Common myeloid progenitor, CD34-positive (primary cell): Measurements from ENCODE around the gene CACNA1G.

Experiments used
- CTCF ChIA-PET: fragments of 350-600 bp; sonication (Branson Sonifier 250); formaldehyde crosslinking; loops from one replicate; lab custom pipeline; 2021; ENCODE audit warnings: antibody characterized with exemption; lab: Charles Lee
- POLR2A ChIA-PET: fragments of 350-600 bp; sonication (Branson Sonifier 250); formaldehyde crosslinking; loops from one replicate; lab custom pipeline; 2021; ENCODE audit warnings: antibody characterized with exemption; lab: Charles Lee
- DNase-seq, 3 donors: peaks; one replicate each; pipeline versions ENCODE4 v3.0.0 to v3.0.0-alpha.2; 2013
- H3K27ac ChIP-seq, 2 experiments: 1 replicate in 1 of 2; 2 replicates in 1 of 2; pipeline ENCODE4 v1.7.0; 2013; ENCODE audit warnings: inconsistent platforms in 2 of 2, low read length in 2 of 2, mild to moderate bottlenecking in 2 of 2, low read depth in 1 of 2, moderate library complexity in 1 of 2; ENCODE audit not compliant: severe bottlenecking in 2 of 2, insufficient read depth in 1 of 2, poor library complexity in 1 of 2
- H3K27me3 ChIP-seq, 5 experiments: replicated peaks in 2 of 5; 1 replicate in 3 of 5; 2 replicates in 2 of 5; pipeline versions ENCODE4 v1.6.1 to v1.7.0; 2013; ENCODE audit warnings: low read length in 4 of 5, mild to moderate bottlenecking in 2 of 5, moderate library complexity in 2 of 5, inconsistent platforms in 1 of 5; ENCODE audit not compliant: insufficient read depth in 5 of 5, control insufficient read depth in 4 of 5
- H3K36me3 ChIP-seq, 4 experiments: 1 replicate in 2 of 4; 2 replicates in 2 of 4; pipeline versions ENCODE4 v1.6.1 to v1.7.0; 2013; ENCODE audit warnings: low read length in 3 of 4, control low read depth in 1 of 4, mild to moderate bottlenecking in 1 of 4; ENCODE audit not compliant: control insufficient read depth in 4 of 4, insufficient read depth in 4 of 4
- H3K4me1 ChIP-seq, 4 experiments: 1 replicate in 3 of 4; 2 replicates in 1 of 4; pipeline versions ENCODE4 v1.6.1 to v1.7.1; 2013; ENCODE audit warnings: low read length in 3 of 4, mild to moderate bottlenecking in 3 of 4, control low read depth in 1 of 4, inconsistent platforms in 1 of 4, moderate library complexity in 1 of 4; ENCODE audit not compliant: control insufficient read depth in 4 of 4, insufficient read depth in 4 of 4; ENCODE audit errors: control extremely low read depth in 1 of 4
- H3K4me3 ChIP-seq, 7 experiments: 1 replicate in 4 of 7; 2 replicates in 3 of 7; pipeline versions ENCODE4 v1.5.1 to v1.7.0; 2013; ENCODE audit warnings: mild to moderate bottlenecking in 7 of 7, low read length in 6 of 7, moderate library complexity in 6 of 7, inconsistent platforms in 2 of 7, low read depth in 2 of 7, control low read depth in 1 of 7; ENCODE audit not compliant: insufficient read depth in 4 of 7, control insufficient read depth in 1 of 7; ENCODE audit errors: extremely low read depth in 1 of 7
- H3K9me3 ChIP-seq, 5 experiments: 1 replicate in 4 of 5; 2 replicates in 1 of 5; pipeline versions ENCODE4 v1.6.1 to v1.7.1; 2013; ENCODE audit warnings: low read length in 4 of 5, mild to moderate bottlenecking in 2 of 5, inconsistent platforms in 1 of 5, low read depth in 1 of 5, moderate library complexity in 1 of 5; ENCODE audit not compliant: control insufficient read depth in 4 of 5, insufficient read depth in 2 of 5; ENCODE audit errors: control extremely low read depth in 1 of 5
- WGBS: methylation state at CpG from one replicate; pipeline ENCODE4 v1.1.5; 2013; ENCODE audit not compliant: insufficient coverage; 5-methylcytosine and 5-hydroxymethylcytosine counted together

CACNA1G gene

GRCh38 chr17:50619489-50619888 lies 59.0 kb downstream of the CACNA1G start:
- Histone ChIP-seq H3K4me3 (no peak overlapping the region), H3K27me3 (peaks cover 0 to 11% (median 0%) of the 10 kb centered on the region in 5 experiments), H3K36me3 (no peaks in the 10 kb centered on the region), H3K27ac (no peak overlapping the region), H3K4me1 (peaks cover 0 to 34% (median 7%) of the 10 kb centered on the region in 4 experiments), H3K9me3 (no peaks in the 10 kb centered on the region)
- ChIA-PET POLR2A (interaction anchor here (0.7 kb wide), 1 partner anchor 11 kb away, joined by 6 read pairs; no protein-coding TSS in a partner anchor), CTCF (interaction anchor here (0.5 to 20.1 kb wide), 6 partner anchors 9 to 70 kb away, joined by 3 to 325 read pairs (median 6); partner anchors contain the start of gene SPATA20)
- DNase-seq = no peak
- 98% methylated on average over 7 of the region's 7 CpGs for WGBS

GRCh38 chr17:50620237-50620636 lies 59.7 kb downstream of the CACNA1G start:
- Histone ChIP-seq H3K4me3 (no peak overlapping the region), H3K9me3 (no peaks in the 10 kb centered on the region), H3K4me1 (peaks cover 0 to 30% (median 7%) of the 10 kb centered on the region in 4 experiments), H3K36me3 (no peaks in the 10 kb centered on the region), H3K27me3 (peaks cover 0 to 11% (median 0%) of the 10 kb centered on the region in 5 experiments), H3K27ac (no peak overlapping the region)
- ChIA-PET CTCF (interaction anchor here (0.9 to 20.1 kb wide), 4 partner anchors 9 to 71 kb away, joined by 4 to 325 read pairs (median 6); partner anchors contain the start of gene SPATA20), POLR2A (no interaction called here)
- WGBS = 72% methylated on average over 5 of the region's 5 CpGs
- DNase-seq = no peak

- no peaks in the 10 kb centered on the region for H3K9me3 ChIP-seq
- H3K27ac ChIP-seq = no peak overlapping the region
- peak in 1 of 3 donors; percentile 33 for DNase-seq
- CTCF ChIA-PET = interaction anchor here (1.4 to 20.1 kb wide), 3 partner anchors 10 to 72 kb away, joined by 5 to 325 read pairs (median 6); partner anchors contain the start of gene SPATA20
- H3K4me1 ChIP-seq = peaks cover 0 to 30% (median 7%) of the 10 kb centered on the region in 4 experiments
- H3K36me3 ChIP-seq = no peaks in the 10 kb centered on the region
- H3K4me3 ChIP-seq = no peak overlapping the region
- H3K27me3 ChIP-seq = peaks cover 0 to 11% (median 0%) of the 10 kb centered on the region in 5 experiments
- 78% methylated on average over 14 of the region's 17 CpGs for WGBS
- POLR2A ChIA-PET = no interaction called here
These were observed 60.3 kb downstream of the CACNA1G start for GRCh38 chr17:50620858-50621257.

- peak in 1 of 3 donors; percentile 44 for DNase-seq
- H3K36me3 ChIP-seq = no peaks in the 10 kb centered on the region
- WGBS = 53% methylated on average over 16 of the region's 16 CpGs
- ChIA-PET POLR2A (no interaction called here), CTCF (interaction anchor here (20.1 kb wide), 1 partner anchor 73 kb away, joined by 325 read pairs; the partner anchor contains the start of gene SPATA20)
- no peak overlapping the region for H3K27ac ChIP-seq
- H3K4me1 ChIP-seq = peaks cover 0 to 30% (median 7%) of the 10 kb centered on the region in 4 experiments
- H3K27me3 ChIP-seq = peaks cover 0 to 11% (median 0%) of the 10 kb centered on the region in 5 experiments
- no peaks in the 10 kb centered on the region for H3K9me3 ChIP-seq
- no peak overlapping the region for H3K4me3 ChIP-seq
These were observed 61.1 kb downstream of the CACNA1G start for GRCh38 chr17:50621574-50622031.

GRCh38 chr17:50624321-50624934 lies 63.9 kb downstream of the CACNA1G start:
- Histone ChIP-seq H3K9me3 (no peaks in the 10 kb centered on the region), H3K4me1 (peaks cover 0 to 32% (median 12%) of the 10 kb centered on the region in 4 experiments), H3K36me3 (no peaks in the 10 kb centered on the region), H3K27ac (no peak overlapping the region), H3K27me3 (peaks cover 0 to 33% (median 10%) of the 10 kb centered on the region in 5 experiments), H3K4me3 (no peak overlapping the region)
- ChIA-PET CTCF (interaction anchor here (0.7 to 20.1 kb wide), 12 partner anchors 10 to 138 kb away, joined by 3 to 325 read pairs (median 9); partner anchors contain the start of genes CACNA1G and SPATA20), POLR2A (no interaction called here)
- DNase-seq = no peak
- WGBS = 97% methylated on average over 4 of the region's 7 CpGs

- Histone ChIP-seq H3K27ac (no peak overlapping the region), H3K9me3 (no peaks in the 10 kb centered on the region), H3K27me3 (peaks cover 0 to 33% (median 10%) of the 10 kb centered on the region in 5 experiments), H3K36me3 (no peaks in the 10 kb centered on the region), H3K4me1 (peaks cover 0 to 24% (median 12%) of the 10 kb centered on the region in 4 experiments), H3K4me3 (no peak overlapping the region)
- ChIA-PET POLR2A (no interaction called here), CTCF (interaction anchor here (0.7 to 20.1 kb wide), 22 partner anchors 11 to 154 kb away, joined by 3 to 325 read pairs (median 6); partner anchors contain the start of gene SPATA20)
- no peak for DNase-seq
- 82% methylated on average over 16 of the region's 19 CpGs for WGBS
These were observed 64.7 kb downstream of the CACNA1G start for GRCh38 chr17:50625032-50625871.
